PFSK-1 (cell line): ENCODE measurements around the gene GPRIN3. TPM values are rescaled to one million over a fixed set of nuclear protein-coding genes. Genes with fewer than 3 reads are reported as not detected.

Source experiments
- FOXP2 ChIP-seq: optimal IDR thresholded peaks from 2 replicates; pipeline ENCODE3; 2011; ENCODE audit warnings: borderline replicate concordance, control low read depth, inconsistent platforms; ENCODE audit not compliant: insufficient read depth; ENCODE audit errors: extremely low read length, extremely low read depth
- POLR2AphosphoS5 ChIP-seq: IDR thresholded peaks from 2 replicates; pipeline ENCODE4 v1.6.1; 2012; ENCODE audit warnings: low read depth, mild to moderate bottlenecking, control low read depth, low read length, moderate library complexity
- REST ChIP-seq, 2 experiments: IDR thresholded peaks; 2 replicates each; pipeline versions ENCODE4 v1.6.1 to v1.8.0; 2011 to 2012; ENCODE audit warnings: low read depth in 2 of 2, low read length in 2 of 2, control low read depth in 1 of 2, inconsistent platforms in 1 of 2, mild to moderate bottlenecking in 1 of 2, moderate library complexity in 1 of 2; ENCODE audit not compliant: insufficient read depth in 1 of 2
- SIN3A ChIP-seq: IDR thresholded peaks from 2 replicates; pipeline ENCODE4 v1.6.1; 2012; ENCODE audit warnings: mild to moderate bottlenecking, low read length, moderate library complexity, borderline replicate concordance; ENCODE audit not compliant: insufficient read depth
- TAF1 ChIP-seq: IDR thresholded peaks from 2 replicates; pipeline ENCODE4 v1.6.1; 2012; ENCODE audit warnings: low read length, control low read depth, borderline replicate concordance; ENCODE audit not compliant: insufficient read depth
- polyA plus RNA-seq: library from polyadenylated mRNA; unstranded; fragments of >200 nt; gene quantifications from one replicate; pipeline ENCODE4 v1.2.1, GENCODE V29; 2012; ENCODE audit warnings: low read depth, missing spikeins; ENCODE audit not compliant: insufficient read length

Gene GPRIN3
- polyA plus RNA-seq = 0.05 TPM

- TF ChIP-seq POLR2AphosphoS5 (no peak), SIN3A (no peak), TAF1 (no peak)
Measured at GRCh38 chr4:89307446-89308160, at the start of gene GPRIN3. GPRIN3 (minus strand) TSS chr4:89307800; CDS start chr4:89250110, 57,690 bp downstream.

GRCh38 chr4:89357340-89357739 is 49.7 kb upstream of the GPRIN3 start:
- no peak for TF ChIP-seq FOXP2

- no peak for TF ChIP-seq REST (IDR thresholded peaks at IDR 0.05; ENCODE audit: insufficient read depth in 1 of 2, low read depth in 2 of 2, low read length in 2 of 2)
- TF ChIP-seq SIN3A = no peak
- TF ChIP-seq POLR2AphosphoS5 = no peak
- TF ChIP-seq FOXP2 = no peak
- no peak for TF ChIP-seq TAF1
Measured at GRCh38 chr4:89356086-89356485, 48.5 kb upstream of the GPRIN3 start.

- TF ChIP-seq TAF1 (no peak), REST (IDR thresholded peaks at IDR 0.05; ENCODE audit: insufficient read depth in 1 of 2, low read depth in 2 of 2, low read length in 2 of 2) (no peak), SIN3A (no peak), POLR2AphosphoS5 (no peak), FOXP2 (no peak)
Measured at GRCh38 chr4:89353514-89353913, 45.9 kb upstream of the GPRIN3 start.

- no peak for TF ChIP-seq TAF1
- TF ChIP-seq SIN3A = no peak
- TF ChIP-seq POLR2AphosphoS5 = no peak
- no peak for TF ChIP-seq FOXP2
- TF ChIP-seq REST (IDR thresholded peaks at IDR 0.05; ENCODE audit: insufficient read depth in 1 of 2, low read depth in 2 of 2, low read length in 2 of 2) = no peak
Measured at GRCh38 chr4:89352541-89352940, 44.9 kb upstream of the GPRIN3 start.

GRCh38 chr4:89351201-89351600 is 43.6 kb upstream of the GPRIN3 start:
- no peak for TF ChIP-seq FOXP2
- TF ChIP-seq POLR2AphosphoS5 = no peak
- TF ChIP-seq TAF1 = no peak
- no peak for TF ChIP-seq REST (IDR thresholded peaks at IDR 0.05; ENCODE audit: insufficient read depth in 1 of 2, low read depth in 2 of 2, low read length in 2 of 2)
- no peak for TF ChIP-seq SIN3A
